Hepatocyte (in vitro differentiated cells): ENCODE measurements around the gene POLG.

Experiments
- EZH2 ChIP-seq: fragments of 200-600 bp; sonication (generic); IDR thresholded peaks from 2 replicates; pipeline ENCODE4 v1.6.1; 2016; ENCODE audit warnings: antibody characterized with exemption, mild to moderate bottlenecking, borderline replicate concordance
- TF ChIP-seq, protein P1 (sequence below): fragments of 200-600 bp; sonication (generic); IDR thresholded peaks from 2 replicates; pipeline ENCODE4 v1.5.1; 2016; ENCODE audit warnings: antibody characterized with exemption, mild to moderate bottlenecking; ENCODE audit not compliant: poor library complexity

DNA sequence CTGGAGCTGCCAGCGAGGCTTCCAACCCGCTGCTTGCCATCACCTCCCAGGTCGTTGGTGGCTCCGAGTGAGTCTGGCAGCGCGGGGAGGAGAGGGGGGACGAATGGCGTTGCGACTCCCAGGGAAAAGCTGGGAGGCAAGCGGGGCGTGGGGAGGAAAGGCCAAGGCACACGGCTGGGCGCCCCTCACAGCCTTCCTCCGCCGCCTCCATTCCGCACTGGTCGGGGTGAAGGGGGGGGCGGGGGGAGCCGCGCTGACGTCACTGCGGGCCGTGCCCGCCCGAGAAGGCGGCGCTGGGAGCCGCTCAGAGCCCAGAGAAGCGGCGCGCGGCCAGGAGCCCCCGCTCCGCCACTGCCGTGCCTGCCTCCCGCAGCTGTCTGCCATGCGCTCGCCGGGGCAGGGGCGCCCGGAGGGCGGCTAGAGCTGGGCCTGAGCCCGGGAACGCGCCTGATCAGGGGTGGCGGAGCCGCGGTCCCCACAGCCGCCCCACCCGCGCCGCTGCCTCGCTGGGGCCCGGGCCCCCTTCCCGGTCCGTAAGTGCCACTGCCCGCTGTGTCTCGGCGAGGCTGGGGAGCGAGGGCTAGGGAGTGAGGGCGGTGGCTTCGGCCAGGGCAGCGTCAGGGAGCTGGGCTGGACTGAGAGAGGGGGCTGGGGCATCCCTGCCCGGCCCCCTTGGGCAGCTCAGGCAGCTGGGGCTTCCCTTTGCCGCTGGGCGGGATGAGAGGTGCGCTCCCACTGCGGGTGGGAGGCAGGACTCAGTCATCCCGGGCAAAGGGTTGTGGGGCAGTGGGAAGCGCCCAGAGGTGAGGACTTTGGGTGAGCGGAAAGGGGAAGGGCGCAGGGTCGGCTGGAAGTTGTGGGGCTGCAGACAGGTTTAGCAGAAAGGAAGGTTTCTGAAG is 27.8 kb upstream of the POLG start:
- TF ChIP-seq EZH2: no peak
- TF ChIP-seq, protein P1, sequence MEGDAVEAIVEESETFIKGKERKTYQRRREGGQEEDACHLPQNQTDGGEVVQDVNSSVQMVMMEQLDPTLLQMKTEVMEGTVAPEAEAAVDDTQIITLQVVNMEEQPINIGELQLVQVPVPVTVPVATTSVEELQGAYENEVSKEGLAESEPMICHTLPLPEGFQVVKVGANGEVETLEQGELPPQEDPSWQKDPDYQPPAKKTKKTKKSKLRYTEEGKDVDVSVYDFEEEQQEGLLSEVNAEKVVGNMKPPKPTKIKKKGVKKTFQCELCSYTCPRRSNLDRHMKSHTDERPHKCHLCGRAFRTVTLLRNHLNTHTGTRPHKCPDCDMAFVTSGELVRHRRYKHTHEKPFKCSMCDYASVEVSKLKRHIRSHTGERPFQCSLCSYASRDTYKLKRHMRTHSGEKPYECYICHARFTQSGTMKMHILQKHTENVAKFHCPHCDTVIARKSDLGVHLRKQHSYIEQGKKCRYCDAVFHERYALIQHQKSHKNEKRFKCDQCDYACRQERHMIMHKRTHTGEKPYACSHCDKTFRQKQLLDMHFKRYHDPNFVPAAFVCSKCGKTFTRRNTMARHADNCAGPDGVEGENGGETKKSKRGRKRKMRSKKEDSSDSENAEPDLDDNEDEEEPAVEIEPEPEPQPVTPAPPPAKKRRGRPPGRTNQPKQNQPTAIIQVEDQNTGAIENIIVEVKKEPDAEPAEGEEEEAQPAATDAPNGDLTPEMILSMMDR: no peak
